IPS DF 4.7 (cell line): ENCODE measurements around the gene IGF2R.

Source experiments
- DNase-seq: peaks from one replicate; pipeline ENCODE4 v3.0.0-alpha.2; 2013; ENCODE audit warnings: low spot score; ENCODE audit errors: extremely low read depth

IGF2R gene

GRCh38 chr6:160042788-160043301 is 74.0 kb downstream of the IGF2R start:
- no peak for DNase-seq

DNA sequence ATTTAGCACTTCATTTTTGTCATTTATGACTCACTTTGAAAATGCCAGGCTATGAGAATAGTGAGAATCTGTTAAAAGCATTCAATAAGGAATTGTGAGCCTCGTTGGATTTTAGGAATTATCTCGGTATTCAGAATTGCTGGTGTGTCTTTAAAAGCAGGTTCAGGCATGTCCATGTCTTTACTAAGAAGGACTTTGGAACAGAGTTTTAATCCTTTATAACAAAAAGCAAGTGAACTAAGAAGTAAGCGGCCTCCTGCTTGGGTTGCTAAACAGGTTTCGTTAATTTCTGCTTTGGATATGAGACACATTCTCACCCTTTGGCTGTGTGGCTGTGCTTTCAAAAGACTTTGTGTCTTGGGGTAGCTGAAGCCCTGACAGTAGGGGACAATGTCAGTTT is 74.9 kb downstream of the IGF2R start:
- DNase-seq = no peak

GRCh38 chr6:160044687-160045086 is 75.8 kb downstream of the IGF2R start:
- no peak for DNase-seq

- DNase-seq = no peak
Measured at GRCh38 chr6:160048471-160048870, 79.6 kb downstream of the IGF2R start.

GRCh38 chr6:160049346-160049745 is 80.5 kb downstream of the IGF2R start:
- no peak for DNase-seq

- DNase-seq = no peak
Measured at GRCh38 chr6:160050022-160050421, 81.1 kb downstream of the IGF2R start.

DNA sequence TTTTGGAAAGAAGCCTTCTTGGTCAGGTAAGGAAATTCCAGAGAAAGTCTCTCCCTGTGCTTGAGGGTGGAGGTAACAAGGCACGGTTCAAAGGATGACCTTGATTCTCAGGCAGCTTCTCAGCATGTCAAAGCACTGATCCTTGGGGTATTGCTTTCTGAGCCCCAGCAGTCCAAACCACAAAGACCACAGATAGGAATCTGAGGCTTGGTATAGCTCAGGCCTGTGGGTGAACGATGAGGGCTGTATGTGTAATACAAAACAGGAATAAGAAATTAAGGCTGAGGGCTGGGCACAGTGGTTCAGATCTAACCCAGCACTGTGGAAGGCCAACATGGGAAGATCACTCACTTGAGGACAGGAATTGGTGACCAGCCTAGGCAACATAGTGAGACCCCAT is 82.5 kb downstream of the IGF2R start:
- DNase-seq = no peak

DNA sequence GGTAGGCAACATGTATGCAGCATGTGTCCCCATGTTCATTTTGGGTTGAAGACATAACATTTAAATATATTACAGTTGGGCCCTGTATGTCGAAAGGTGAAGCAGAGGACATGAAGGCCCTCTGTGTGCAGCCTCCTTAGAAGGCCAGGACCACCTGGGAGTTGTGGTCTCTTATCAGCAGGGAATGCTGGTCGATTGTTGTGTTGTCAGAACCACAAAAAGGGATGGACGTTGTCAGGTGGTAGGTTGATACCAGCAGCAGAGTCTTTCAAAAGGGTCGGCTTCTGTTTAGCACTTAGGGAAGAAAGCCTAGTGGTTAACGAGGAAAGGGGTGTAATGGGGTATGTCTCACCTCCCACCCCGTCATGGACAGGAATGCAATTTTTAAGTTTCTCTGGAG is 85.4 kb downstream of the IGF2R start:
- no peak for DNase-seq

DNA sequence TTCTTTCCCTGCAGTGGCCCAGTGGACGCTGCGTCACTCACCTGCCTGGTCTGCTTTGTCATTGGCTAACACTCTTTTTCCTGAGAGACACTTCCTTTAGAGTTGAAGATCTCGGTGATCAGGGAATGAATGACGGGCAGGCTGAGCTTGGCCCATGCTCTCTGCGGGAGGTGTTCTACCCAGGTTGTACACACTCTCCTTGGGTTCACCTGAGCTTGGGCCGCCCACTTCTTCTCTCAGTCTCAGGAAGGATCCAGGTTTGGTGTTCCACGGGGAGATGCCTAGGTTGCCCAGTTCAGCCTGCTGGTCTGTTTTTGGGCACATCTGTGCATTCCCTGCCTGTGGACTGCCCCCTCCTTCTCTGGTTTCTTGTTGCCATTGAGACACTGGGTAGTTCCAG is 86.0 kb downstream of the IGF2R start:
- no peak for DNase-seq

GRCh38 chr6:160055378-160055777 is 86.5 kb downstream of the IGF2R start:
- DNase-seq = no peak

GRCh38 chr6:160055813-160056212 is 86.9 kb downstream of the IGF2R start:
- DNase-seq = no peak

DNA sequence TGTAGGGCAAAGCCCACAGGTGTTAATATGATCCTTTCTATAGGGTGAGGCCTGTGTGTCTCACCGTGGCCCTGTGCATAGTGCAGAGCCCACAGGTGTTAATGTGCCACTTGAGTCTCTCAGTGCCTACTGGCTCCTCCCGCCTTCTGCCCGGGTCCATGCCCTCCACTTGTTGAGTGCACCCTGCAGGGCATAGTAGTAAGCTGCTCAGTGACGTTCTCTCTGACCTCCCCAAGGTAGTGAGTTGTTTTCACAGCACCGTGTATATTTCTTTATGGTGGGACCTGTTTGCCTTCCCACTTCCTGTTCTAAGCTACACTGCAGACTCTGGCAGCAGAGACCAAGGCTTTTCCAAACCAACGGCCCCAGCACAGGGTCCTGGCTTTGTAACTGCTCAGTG is 88.2 kb downstream of the IGF2R start:
- no peak for DNase-seq

DNA sequence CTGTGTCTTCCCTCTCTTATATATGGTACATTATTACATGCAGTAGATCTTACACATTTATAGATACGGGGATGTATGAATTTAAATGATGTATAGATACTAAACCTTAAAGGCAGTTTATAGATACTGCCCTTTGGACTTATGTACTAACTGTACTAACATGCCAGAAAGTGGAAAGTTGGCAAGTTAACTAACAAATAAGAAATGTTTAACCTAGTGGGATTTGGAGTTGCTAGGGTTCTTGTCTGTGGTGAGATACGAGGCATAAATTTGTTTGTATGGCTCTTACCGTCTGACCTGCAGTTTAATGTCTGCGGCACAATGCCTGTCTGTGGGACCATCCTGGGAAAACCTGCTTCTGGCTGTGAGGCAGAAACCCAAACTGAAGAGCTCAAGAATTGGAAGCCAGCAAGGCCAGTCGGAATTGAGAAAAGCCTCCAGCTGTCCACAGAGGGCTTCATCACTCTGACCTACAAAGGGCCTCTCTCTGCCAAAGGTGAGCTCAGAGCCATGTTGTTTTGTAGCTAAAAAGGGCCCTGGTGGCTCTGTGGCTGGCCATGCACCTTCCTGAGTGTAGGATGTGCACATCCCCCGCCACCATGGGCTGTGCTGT is 89.8 kb downstream of the IGF2R start:
- DNase-seq = no peak

DNA sequence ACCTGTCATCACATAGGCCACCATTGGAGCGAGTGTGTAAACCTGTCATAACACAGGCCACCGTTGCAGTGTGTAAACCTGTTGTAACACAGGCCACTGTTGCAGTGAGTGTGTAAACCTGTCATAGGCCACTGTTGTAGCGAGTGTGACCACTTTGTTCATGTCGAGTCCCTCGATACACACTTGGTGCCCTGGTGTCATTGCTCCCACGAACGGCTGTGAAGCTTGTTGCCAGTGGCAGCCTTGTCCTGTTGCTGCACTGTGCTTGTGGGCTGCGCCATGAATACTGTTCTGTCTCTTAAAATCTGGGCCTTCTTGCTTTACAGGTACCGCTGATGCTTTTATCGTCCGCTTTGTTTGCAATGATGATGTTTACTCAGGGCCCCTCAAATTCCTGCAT is 91.3 kb downstream of the IGF2R start:
- no peak for DNase-seq

DNA sequence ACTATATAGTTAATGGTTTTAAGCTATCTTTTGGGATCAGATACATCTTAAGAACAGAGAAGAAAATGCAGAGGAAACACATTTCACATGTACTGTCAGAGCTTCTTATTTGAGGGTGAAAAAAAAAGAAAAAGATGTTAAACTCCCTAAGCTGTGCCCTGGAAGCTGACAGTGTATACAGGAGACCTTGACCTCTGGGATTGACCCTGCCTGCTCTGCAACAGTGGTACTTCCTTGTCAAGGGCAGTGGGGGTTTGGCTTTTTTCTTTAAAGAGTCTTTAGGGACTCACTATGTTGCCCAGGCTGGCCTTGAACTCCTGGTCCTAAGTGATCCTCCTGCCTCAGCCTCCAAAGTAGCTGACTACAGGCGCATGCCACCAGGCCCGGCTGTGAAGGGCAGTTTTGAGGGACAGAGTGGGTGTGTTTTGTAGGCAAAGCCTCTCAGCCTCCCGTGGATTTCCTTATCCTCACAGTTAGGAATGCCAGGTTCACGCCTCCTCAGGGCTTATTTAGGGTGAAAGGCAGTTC is 92.1 kb downstream of the IGF2R start:
- DNase-seq = no peak

GRCh38 chr6:160063771-160064413 is 95.0 kb downstream of the IGF2R start:
- no peak for DNase-seq

DNA sequence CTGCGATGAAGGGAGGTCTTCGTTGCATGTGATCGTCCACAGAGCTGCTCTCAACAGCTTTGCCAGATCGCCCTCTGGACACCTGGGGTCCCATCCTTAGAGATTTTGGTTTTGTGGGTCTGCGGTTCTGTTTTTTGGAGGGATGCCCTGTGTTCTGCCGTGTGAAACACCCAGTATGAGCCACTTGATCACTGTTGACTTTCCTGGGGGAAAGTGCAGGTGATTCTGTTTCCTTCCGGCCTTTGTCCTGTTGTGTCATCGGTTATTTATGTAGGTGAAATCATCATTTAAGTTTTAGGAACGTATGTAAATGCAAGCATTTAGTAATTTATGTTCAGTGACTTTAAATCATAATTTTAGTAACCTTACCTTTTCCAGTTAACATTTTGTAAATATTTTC is 96.3 kb downstream of the IGF2R start:
- no peak for DNase-seq

DNA sequence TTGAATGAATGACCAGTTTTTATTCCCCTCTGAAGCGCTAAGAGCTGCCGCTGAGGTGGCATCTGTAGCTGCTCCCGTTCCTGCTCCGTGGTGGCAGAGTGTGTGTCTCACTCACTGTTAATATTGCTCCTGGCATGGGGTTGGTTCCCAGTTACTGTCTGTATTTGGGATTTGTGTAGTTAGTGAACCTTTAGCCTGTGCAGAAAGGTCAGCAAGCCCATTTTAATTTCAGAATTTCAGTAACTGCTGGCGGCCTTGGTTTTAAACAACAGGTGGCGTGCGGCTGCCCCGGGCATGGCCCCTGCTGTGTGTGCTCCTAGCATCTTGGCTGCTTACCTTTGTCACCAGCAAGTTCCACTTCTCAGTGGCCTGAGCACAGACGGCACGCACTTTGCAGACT is 98.7 kb downstream of the IGF2R start:
- DNase-seq = no peak

DNA sequence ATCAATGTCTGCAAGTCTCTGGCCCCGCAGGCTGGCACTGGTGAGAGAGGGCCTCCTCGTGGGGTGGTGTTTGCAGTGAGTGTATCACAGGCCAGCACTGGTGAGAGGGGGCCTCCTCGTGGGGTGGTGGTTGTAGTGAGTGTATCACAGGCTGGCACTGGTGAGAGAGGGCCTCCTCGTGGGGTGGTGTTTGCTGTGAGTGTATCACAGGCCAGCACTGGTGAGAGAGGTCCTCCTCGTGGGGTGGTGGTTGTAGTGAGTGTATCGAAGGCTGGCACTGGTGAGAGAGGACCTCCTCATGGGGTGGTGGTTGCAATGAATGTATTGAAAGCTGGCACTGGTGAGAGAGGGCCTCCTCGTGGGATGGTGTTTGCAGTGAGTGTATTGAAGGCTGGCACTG is 99.5 kb downstream of the IGF2R start:
- no peak for DNase-seq

DNA sequence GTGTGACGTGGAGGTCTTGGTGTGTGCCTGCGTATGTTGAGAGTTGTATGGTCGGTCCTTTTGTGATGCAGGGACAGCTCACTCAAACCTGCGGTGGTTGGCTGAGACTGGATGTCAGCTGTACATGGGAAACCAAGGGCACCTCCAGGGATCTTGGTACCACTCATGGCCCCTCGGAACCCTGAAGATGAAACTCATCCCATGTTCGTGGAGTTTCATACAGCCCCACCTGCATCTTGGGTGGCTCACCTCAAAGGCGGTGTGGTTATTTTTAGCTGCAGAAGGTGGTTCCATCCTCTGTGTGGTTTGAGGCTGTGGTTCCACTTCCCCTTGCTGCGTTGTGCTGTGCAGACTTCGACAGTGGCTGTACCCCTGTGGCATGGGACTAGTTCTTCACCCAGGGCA is 100.2 kb downstream of the IGF2R start:
- DNase-seq = no peak

DNA sequence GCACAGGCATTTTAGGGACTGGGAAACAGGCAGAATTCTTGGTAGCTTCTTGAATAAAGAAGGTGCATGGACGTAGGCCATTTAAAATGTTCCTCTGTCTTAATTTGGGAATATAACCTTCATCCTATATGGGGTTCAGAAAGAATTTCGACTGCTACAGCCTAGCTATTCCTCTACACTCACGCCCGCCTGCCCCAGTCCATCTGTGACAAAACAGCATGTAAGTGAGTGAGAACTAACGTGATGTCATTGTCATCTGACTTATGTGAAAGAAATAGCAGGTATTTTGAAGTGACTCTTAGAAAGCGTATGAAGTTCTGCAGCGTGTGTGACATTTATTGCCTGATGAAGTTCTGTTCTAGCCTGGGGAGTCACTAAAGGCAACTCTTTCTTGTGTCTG is 100.6 kb downstream of the IGF2R start:
- DNase-seq = no peak

- DNase-seq = no peak
Measured at GRCh38 chr6:160070427-160070826, 101.5 kb downstream of the IGF2R start.

GRCh38 chr6:160070831-160071230 is 101.9 kb downstream of the IGF2R start:
- DNase-seq = no peak
